Measurements from ENCODE around the gene FARP2. TPM values are rescaled to one million over a fixed set of nuclear protein-coding genes. Genes with fewer than 3 reads are reported as not detected.

Gene FARP2
- total and polyA plus RNA-seq, 2 of the 13 experiments (the other 11 are each of a cell fraction or from before 2014, with no cell fraction given): 28.0 to 45.4 TPM

DNA sequence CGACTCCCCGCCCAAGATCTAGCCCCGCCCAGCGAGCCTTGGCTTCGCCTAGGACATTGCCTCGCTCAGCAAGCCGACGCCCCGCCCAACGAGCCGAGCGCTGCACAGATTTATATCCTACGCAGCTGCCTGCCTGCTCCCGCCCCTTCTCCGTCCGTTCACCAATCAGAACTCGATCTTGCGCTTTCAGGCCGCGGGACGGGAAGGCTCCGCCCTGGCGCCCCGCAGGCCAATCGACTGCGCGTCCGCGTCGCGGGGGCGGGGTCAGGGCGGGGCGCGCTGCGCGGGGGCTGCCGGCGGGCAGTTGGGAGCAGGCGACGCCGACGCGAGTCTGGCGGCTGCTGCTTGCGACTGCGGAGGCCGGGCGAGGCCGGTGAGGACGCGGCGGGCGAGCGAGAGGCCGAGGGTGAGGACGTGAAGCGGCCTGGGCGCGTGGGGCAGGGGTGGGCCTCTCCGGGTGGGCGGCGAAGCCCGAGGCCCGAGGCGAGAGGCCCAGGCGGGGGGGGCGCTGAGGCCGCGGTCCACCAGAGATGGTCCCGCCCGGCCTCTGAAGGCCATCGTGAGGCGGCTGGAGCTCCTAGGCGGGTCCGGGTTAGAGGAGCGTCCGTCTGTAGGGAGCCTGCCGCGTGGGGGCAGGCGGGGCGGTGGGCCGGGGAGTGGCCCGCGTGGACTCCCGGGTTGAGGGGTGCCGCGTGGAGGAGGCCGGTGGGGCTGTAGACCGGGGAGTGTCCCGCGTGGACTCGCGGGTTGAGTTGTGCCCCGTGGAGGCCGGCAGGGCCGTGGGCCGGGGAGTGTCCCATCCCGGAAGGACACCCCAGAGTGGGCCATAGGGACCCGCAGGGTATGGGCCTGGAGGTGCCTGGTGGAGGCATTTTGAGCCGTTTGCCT is at the start of gene FARP2 (continued):
- TF ChIP-seq ZNF552 (CRISPR knock-in tag; IDR thresholded peaks at IDR 0.05; ENCODE audit: borderline replicate concordance) (peak; percentile 82; the same call in 1 of the 2 replicates), KDM3A (CRISPR knock-in tag; IDR thresholded peaks at IDR 0.05; ENCODE audit: low read depth) (no peak), U2AF1 (optimal IDR thresholded peaks at IDR 0.05; ENCODE audit: low read depth, low read length) (no peak), TBL1XR1 (IDR thresholded peaks at IDR 0.05; ENCODE audit: borderline replicate concordance, low read length, partially characterized antibody) (no peak), TCF7L2 (IDR thresholded peaks at IDR 0.05; ENCODE audit: low read depth, low read length) (no peak)
- TF ChIP-seq, protein P1, sequence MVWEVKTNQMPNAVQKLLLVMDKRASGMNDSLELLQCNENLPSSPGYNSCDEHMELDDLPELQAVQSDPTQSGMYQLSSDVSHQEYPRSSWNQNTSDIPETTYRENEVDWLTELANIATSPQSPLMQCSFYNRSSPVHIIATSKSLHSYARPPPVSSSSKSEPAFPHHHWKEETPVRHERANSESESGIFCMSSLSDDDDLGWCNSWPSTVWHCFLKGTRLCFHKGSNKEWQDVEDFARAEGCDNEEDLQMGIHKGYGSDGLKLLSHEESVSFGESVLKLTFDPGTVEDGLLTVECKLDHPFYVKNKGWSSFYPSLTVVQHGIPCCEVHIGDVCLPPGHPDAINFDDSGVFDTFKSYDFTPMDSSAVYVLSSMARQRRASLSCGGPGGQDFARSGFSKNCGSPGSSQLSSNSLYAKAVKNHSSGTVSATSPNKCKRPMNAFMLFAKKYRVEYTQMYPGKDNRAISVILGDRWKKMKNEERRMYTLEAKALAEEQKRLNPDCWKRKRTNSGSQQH (CRISPR knock-in tag; IDR thresholded peaks at IDR 0.05; ENCODE audit: low read depth): 0 out of 2 replicates have a peak, but pooled peaks have one; percentile 34
- TF ChIP-seq, protein P2, sequence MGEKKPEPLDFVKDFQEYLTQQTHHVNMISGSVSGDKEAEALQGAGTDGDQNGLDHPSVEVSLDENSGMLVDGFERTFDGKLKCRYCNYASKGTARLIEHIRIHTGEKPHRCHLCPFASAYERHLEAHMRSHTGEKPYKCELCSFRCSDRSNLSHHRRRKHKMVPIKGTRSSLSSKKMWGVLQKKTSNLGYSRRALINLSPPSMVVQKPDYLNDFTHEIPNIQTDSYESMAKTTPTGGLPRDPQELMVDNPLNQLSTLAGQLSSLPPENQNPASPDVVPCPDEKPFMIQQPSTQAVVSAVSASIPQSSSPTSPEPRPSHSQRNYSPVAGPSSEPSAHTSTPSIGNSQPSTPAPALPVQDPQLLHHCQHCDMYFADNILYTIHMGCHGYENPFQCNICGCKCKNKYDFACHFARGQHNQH (CRISPR knock-in tag; IDR thresholded peaks at IDR 0.05): 0 out of 2 replicates have a peak, but pooled peaks have one; percentile 24
- TF ChIP-seq, protein P3, sequence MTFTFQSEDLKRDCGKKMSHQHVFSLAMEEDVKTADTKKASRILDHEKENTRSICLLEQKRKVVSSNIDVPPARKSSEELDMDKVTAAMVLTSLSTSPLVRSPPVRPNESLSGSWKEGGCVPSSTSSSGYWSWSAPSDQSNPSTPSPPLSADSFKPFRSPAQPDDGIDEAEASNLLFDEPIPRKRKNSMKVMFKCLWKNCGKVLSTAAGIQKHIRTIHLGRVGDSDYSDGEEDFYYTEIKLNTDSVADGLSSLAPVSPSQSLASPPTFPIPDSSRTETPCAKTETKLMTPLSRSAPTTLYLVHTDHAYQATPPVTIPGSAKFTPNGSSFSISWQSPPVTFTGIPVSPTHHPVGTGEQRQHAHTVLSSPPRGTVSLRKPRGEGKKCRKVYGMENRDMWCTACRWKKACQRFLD (CRISPR knock-in tag; IDR thresholded peaks at IDR 0.05; ENCODE audit: borderline replicate concordance): peak; percentile 60; the same call in 1 of the 2 replicates
- TF ChIP-seq, protein P4, sequence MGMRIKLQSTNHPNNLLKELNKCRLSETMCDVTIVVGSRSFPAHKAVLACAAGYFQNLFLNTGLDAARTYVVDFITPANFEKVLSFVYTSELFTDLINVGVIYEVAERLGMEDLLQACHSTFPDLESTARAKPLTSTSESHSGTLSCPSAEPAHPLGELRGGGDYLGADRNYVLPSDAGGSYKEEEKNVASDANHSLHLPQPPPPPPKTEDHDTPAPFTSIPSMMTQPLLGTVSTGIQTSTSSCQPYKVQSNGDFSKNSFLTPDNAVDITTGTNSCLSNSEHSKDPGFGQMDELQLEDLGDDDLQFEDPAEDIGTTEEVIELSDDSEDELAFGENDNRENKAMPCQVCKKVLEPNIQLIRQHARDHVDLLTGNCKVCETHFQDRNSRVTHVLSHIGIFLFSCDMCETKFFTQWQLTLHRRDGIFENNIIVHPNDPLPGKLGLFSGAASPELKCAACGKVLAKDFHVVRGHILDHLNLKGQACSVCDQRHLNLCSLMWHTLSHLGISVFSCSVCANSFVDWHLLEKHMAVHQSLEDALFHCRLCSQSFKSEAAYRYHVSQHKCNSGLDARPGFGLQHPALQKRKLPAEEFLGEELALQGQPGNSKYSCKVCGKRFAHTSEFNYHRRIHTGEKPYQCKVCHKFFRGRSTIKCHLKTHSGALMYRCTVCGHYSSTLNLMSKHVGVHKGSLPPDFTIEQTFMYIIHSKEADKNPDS (CRISPR knock-in tag; IDR thresholded peaks at IDR 0.05): no peak
- TF ChIP-seq, protein P5, sequence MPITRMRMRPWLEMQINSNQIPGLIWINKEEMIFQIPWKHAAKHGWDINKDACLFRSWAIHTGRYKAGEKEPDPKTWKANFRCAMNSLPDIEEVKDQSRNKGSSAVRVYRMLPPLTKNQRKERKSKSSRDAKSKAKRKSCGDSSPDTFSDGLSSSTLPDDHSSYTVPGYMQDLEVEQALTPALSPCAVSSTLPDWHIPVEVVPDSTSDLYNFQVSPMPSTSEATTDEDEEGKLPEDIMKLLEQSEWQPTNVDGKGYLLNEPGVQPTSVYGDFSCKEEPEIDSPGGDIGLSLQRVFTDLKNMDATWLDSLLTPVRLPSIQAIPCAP (CRISPR knock-in tag; IDR thresholded peaks at IDR 0.05; ENCODE audit: low read depth): no peak
- TF ChIP-seq, protein P6, sequence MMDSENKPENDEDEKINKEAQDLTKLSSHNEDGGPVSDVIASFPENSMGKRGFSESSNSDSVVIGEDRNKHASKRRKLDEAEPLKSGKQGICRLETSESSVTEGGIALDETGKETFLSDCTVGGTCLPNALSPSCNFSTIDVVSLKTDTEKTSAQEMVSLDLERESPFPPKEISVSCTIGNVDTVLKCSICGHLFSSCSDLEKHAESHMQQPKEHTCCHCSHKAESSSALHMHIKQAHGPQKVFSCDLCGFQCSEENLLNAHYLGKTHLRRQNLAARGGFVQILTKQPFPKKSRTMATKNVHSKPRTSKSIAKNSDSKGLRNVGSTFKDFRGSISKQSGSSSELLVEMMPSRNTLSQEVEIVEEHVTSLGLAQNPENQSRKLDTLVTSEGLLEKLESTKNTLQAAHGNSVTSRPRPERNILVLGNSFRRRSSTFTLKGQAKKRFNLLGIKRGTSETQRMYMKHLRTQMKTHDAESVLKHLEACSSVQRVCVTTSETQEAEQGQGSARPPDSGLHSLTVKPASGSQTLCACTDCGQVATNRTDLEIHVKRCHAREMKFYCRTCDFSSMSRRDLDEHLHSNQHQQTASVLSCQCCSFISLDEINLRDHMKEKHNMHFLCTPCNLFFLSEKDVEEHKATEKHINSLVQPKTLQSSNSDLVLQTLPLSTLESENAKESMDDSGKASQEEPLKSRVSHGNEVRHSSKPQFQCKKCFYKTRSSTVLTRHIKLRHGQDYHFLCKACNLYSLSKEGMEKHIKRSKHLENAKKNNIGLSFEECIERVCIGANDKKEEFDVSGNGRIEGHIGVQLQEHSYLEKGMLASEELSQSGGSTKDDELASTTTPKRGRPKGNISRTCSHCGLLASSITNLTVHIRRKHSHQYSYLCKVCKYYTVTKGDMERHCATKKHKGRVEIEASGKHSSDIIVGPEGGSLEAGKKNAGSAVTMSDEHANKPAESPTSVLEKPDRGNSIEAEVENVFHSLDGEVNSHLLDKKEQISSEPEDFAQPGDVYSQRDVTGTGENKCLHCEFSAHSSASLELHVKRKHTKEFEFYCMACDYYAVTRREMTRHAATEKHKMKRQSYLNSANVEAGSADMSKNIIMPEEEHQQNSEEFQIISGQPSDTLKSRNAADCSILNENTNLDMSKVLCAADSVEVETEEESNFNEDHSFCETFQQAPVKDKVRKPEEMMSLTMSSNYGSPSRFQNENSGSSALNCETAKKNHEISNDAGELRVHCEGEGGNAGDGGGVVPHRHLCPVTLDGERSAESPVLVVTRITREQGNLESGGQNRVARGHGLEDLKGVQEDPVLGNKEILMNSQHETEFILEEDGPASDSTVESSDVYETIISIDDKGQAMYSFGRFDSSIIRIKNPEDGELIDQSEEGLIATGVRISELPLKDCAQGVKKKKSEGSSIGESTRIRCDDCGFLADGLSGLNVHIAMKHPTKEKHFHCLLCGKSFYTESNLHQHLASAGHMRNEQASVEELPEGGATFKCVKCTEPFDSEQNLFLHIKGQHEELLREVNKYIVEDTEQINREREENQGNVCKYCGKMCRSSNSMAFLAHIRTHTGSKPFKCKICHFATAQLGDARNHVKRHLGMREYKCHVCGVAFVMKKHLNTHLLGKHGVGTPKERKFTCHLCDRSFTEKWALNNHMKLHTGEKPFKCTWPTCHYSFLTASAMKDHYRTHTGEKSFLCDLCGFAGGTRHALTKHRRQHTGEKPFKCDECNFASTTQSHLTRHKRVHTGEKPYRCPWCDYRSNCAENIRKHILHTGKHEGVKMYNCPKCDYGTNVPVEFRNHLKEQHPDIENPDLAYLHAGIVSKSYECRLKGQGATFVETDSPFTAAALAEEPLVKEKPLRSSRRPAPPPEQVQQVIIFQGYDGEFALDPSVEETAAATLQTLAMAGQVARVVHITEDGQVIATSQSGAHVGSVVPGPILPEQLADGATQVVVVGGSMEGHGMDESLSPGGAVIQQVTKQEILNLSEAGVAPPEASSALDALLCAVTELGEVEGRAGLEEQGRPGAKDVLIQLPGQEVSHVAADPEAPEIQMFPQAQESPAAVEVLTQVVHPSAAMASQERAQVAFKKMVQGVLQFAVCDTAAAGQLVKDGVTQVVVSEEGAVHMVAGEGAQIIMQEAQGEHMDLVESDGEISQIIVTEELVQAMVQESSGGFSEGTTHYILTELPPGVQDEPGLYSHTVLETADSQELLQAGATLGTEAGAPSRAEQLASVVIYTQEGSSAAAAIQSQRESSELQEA (CRISPR knock-in tag; IDR thresholded peaks at IDR 0.05; ENCODE audit: not compliant biosample characterization): no peak

Measured in HepG2 (cell line).